ENCODE data around the gene PAX5.

DNA sequence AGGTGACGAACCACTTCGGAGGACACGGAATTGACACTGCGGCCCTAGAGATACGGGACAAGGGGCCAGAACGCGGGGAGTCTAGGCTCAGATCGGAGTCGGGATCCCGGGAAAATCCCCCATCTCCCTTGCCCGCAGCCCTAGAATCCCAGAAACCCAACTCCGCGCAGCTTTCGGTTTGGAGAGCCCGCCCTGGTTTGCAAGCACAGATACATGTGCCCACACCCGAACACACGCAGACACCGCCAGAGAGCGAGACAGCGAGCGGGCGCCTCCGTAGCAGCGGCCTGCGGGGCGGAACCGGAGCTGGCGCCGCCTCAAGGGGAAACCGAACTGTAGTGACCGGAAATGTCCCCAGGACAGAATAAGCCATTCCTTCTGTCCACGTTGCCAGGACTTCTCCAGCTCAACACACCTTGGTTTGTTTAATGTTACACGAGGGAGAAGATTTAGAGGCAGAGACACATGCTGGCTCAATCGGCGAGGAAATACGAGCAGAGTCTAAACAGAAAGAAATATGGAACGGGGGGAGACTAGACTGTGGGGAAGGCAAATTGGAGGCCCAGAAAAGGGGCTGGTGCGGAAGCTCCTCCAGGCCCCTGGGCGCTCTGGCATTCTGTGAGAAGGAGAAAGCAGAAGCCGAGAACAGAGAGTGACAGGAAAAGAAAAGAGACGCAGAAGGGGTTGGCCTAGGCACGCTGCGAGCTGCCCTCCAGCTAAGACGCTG, 2.9 kb upstream of the PAX5 start:
- TF ChIP-seq, protein P1, sequence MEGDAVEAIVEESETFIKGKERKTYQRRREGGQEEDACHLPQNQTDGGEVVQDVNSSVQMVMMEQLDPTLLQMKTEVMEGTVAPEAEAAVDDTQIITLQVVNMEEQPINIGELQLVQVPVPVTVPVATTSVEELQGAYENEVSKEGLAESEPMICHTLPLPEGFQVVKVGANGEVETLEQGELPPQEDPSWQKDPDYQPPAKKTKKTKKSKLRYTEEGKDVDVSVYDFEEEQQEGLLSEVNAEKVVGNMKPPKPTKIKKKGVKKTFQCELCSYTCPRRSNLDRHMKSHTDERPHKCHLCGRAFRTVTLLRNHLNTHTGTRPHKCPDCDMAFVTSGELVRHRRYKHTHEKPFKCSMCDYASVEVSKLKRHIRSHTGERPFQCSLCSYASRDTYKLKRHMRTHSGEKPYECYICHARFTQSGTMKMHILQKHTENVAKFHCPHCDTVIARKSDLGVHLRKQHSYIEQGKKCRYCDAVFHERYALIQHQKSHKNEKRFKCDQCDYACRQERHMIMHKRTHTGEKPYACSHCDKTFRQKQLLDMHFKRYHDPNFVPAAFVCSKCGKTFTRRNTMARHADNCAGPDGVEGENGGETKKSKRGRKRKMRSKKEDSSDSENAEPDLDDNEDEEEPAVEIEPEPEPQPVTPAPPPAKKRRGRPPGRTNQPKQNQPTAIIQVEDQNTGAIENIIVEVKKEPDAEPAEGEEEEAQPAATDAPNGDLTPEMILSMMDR (IDR thresholded peaks at IDR 0.05; ENCODE audit: low read length): no peak
- TF ChIP-seq EZH2 (optimal IDR thresholded peaks at IDR 0.05; ENCODE audit: low read depth, low read length): no peak
